Measurements from ENCODE around the gene SIL1. TPM values are rescaled to one million over a fixed set of nuclear protein-coding genes. Genes with fewer than 3 reads are reported as not detected.
"Not testable (repeated sequence)": the region's sequence is repeated elsewhere in the genome, so short reads cannot be mapped to it uniquely, and the experiment has no call there.

SIL1 gene
- total RNA-seq, 1 donor from 2014 or later, result 28.0 TPM

- no peak for DNase-seq
Observed at GRCh38 chr5:138937392-138938387, 260.5 kb downstream of the SIL1 start.

GRCh38 chr5:138936968-138937345 is 261.2 kb downstream of the SIL1 start:
- no peak for DNase-seq

- no peak for DNase-seq
Observed at GRCh38 chr5:138936225-138936967, 261.8 kb downstream of the SIL1 start.

GRCh38 chr5:138935466-138935865 is 262.7 kb downstream of the SIL1 start:
- DNase-seq, result no peak

GRCh38 chr5:138934971-138935370 is 263.2 kb downstream of the SIL1 start:
- no peak for DNase-seq

- no peak for DNase-seq
Observed at GRCh38 chr5:138933522-138934290, 264.5 kb downstream of the SIL1 start.

GRCh38 chr5:138932171-138932810 is 265.9 kb downstream of the SIL1 start:
- DNase-seq, result no peak

GRCh38 chr5:138930371-138931097 is 267.6 kb downstream of the SIL1 start:
- DNase-seq, result no peak

GRCh38 chr5:138929571-138929955 is 268.6 kb downstream of the SIL1 start:
- no peak for DNase-seq

GRCh38 chr5:138927979-138928378 is 270.2 kb downstream of the SIL1 start:
- DNase-seq, result peak; percentile 85

- DNase-seq, result peak; percentile 34
Observed at GRCh38 chr5:138927544-138927943, 270.6 kb downstream of the SIL1 start.

GRCh38 chr5:138926688-138927448 is 271.3 kb downstream of the SIL1 start:
- DNase-seq, result no peak

- DNase-seq, result no peak
Observed at GRCh38 chr5:138926257-138926656, 271.9 kb downstream of the SIL1 start.

GRCh38 chr5:138925090-138925635 is 273.0 kb downstream of the SIL1 start:
- DNase-seq, result no peak

- DNase-seq, result no peak
Observed at GRCh38 chr5:138922494-138922893, 275.7 kb downstream of the SIL1 start.

- not testable (repeated sequence) for DNase-seq
Observed at GRCh38 chr5:138921362-138921761, 276.8 kb downstream of the SIL1 start.

GRCh38 chr5:138920181-138920580 is 278.0 kb downstream of the SIL1 start:
- DNase-seq, result no peak

- DNase-seq, result no peak
Observed at GRCh38 chr5:138918686-138919085, 279.5 kb downstream of the SIL1 start.

- no peak for DNase-seq
Observed at GRCh38 chr5:138914338-138914737, 283.8 kb downstream of the SIL1 start.

GRCh38 chr5:138913773-138914172 is 284.4 kb downstream of the SIL1 start:
- no peak for DNase-seq
